Kasumi-1 (cell line): ENCODE results near the gene KCTD12.

Experiments used
- DNase-seq, 2 experiments: peaks; one replicate each; lab custom pipeline; 2025; lab: John Stamatoyannopoulos, UW

Gene KCTD12

DNA sequence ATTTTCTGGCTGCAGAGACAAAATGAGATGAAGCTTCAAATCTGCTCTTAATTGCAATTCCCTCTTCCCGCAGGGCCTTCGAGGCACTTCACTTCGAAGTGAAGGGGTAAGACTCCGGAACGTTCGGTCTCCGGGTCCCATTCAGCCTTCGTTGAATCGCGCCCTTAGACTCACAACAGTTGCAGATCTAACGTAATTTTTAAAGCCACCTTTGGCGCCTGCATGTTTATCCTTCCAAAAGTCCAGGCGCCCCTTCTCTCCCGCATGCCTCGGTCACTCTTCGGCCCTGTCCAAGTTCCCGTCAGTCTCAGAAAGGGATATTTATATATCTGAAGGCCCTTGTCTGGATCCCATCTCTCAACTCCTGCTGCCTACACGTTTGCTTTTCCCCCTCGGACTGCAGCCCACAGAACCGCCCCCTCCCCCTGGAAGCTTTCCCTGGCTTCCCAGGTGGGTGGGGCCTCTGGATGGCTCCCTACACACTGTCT, 915 bp upstream of the KCTD12 start:
- DNase-seq, result no peak

DNA sequence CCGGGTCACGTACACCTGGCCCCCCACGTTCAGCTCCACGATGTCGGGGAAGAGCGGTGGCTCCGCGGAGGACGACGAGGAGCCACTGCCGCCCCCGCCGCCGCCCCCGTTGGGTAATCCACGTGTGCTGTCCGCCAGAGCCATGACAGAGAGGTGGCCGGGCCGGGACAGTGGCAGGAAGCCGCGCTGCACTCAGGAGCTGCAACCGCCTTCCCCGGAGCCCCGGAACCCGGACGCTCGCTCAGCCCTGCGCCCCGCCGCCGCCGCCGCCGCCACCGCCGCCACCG, 257 bp downstream of the KCTD12 start:
- DNase-seq, result no peak

DNA sequence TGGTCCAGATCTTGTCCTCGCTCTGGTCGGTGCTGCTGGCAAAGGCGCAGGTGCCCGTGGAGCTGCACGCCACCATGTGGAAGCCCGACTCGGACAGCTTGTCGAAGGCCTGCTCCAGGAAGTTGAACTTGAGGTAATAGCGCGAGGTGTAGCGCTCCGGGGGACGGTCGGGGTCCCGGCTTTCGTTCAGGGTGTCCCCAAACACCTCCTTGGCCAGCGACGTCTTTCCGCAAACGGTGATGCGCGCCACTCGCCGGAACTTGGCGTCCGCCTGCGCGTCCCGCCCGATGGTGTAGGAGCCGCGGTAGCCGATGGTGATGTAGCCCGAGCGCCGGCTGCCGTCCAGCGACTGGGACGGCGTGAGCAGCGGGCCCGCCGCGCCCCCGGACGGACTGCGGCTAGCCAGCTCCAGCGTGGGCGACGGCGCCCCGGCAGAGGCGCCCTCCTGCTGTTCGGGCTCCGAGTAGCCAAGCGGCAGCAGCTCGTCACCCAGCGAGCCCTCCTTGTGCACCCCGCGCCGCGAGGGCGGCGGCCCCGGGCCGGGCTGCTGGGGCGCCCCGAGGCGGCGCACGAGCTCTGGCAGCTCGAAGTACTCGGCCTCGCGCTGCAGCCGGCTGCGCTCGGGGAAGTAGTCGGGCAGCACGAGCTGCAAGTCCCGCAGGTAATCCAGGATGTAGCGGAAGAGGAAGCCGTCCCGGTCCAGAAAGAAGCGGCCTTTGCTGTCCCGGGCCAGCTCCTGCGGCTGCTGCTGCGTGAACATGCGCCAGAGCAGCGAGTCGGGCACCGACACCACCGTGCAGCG, 801 bp downstream of the KCTD12 start:
- peak; percentile 45 for DNase-seq

DNA sequence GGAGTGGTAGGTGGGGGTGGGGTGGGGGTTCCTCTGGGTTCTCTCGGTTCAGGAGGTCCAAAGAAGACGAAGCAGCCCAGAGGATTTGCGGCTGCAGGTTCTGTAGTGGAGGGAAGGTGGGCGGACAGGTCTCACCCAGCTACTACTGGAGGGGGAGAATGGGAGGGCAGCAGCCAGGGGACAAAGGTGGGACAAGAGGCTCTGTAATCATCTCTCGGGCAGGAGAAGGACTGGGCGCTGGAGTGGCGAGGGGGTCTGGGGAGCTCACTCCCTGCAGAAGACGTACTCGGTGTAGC, 1.4 kb downstream of the KCTD12 start:
- peak in 1 of 2 experiments; percentile 45 for DNase-seq

DNA sequence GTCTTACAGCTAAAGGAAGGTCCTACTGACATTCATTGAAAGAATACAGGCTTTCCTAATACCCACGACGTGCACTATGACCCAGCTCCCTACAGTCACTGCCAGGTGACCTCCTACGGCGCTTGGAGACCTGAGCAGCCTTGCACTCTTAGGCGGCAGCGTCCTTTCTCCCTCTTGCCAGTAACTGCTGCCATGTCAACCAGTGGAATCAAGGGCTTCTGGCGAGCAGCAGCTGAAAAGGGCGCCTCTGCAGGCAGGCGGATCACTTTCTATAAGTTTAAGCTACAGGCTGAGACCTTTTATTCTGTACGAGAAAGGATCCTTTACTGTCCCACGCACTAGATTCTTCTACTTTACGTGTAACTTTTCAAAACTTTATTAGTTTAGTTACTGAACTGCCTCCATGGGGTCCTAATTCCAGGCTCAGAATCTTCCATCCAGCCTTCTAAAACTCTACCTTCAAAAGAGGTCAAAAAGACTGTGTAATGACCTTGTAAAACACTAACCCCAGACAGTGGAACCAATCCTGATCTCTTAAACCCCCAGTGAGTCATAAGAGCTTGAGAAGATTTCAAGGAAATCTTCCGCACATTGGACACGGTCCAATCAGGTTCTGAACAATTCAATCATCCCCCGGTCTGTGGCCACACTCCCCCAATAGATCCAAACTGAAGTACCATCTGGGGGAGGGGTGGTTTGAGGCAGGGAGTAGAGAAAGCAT, 1.9 kb downstream of the KCTD12 start:
- DNase-seq, result peak; percentile 2 to 9

DNA sequence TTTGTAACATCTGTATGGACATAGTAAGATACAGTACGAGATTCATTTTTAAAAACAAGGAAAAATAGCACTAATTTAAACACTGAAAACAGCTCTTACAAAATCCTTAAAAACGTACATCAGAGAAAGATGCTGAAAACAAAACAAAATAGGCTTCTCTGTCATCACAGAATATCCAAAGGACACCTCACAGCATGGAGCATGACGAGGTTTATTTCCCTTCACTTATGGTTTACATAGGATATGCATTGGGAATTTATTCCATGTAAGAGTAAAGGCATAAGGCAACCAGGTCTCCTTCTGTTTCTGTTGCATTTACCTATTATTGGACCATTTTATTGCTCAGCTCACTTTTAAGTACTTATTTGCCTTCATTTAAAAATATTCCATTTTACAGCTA, 3.0 kb downstream of the KCTD12 start:
- no peak for DNase-seq

DNA sequence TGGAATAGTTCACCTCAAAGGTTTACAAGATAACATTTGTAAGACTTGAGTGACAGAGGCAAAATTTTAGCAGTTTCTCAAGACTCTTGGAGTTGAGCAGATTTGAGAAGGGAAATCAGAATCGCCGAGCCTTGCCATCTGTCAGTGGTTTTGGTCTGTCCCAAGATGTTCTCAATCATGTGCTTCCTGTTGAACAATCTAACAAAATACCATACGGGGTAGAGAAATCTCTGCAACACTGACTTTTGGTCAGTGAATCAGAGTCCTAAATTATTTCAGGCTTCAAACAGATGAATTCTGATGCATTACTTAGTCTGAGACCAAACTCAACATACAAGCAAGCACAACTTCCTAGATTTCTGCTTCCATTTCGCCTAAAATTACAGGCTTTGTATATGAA, 3.8 kb downstream of the KCTD12 start:
- peak; percentile 87 to 93 for DNase-seq

DNA sequence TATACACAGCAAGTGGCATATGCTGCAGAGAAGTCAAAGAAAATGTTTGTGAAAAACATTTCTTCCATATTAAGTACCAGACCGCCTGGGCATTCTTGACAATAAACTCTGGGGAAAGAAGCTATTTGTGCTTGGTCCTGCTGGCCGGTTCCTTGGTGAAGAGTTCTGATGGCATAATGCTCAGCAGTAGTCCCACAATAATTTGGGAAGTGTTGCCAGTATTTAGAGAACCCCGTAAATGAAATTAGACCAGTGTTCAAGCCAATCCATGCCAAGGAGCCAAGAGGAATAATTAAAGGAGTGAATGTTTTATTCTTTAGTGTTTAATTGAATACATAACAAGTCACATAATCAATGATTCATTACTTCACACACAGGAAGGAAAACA, 6.3 kb downstream of the KCTD12 start:
- no peak for DNase-seq

DNA sequence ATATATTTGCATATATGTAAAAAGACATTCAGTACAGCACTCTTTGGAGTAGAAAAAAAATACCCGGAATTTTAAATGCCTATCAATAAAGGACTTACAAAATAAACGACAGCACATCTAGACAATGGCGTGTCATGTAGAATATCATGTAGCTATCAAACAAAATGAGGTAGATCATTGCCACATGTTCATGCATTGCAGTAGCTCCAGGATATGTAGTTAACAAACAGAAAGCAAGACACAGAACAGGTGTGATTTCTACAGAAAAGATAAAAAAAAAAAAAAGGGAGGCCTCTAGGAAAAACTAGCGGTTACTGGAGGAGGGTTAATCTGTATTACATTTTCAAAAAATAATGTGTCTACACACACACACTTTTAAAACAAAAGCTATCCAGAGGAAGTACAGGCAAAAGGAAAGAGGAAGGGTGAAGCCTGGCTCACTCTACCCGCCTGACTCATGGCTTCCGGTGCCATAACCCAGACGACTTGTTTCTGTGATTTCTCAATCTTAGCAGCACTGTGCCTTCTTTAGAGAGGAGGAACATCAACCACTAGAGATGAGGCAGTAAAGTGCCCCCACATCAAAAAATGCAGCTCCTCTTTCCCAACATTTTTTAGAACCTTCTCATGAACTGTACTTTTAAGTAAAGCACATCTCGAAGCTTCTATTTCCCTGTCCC, 6.9 kb downstream of the KCTD12 start:
- peak; percentile 98 for DNase-seq

DNA sequence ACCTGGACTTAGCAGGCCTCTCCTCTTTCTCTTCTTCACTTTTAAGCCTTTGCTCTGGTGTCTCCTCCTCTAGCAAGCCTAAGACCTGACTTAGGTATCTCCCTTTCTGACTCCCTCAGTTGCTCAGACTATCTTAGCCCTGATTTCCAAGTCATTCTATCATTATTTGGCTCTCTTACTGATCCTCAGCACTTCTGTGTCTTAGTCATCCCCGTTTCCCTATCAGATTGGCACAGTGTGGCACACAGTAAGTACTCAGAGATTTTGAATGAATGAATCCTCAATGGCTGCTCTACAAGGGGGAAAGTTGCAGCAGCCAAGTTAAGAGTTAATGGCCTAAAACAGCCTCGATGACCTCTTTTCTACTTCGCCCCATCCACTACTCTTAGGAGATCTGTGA, 8.2 kb downstream of the KCTD12 start:
- no peak for DNase-seq

DNA sequence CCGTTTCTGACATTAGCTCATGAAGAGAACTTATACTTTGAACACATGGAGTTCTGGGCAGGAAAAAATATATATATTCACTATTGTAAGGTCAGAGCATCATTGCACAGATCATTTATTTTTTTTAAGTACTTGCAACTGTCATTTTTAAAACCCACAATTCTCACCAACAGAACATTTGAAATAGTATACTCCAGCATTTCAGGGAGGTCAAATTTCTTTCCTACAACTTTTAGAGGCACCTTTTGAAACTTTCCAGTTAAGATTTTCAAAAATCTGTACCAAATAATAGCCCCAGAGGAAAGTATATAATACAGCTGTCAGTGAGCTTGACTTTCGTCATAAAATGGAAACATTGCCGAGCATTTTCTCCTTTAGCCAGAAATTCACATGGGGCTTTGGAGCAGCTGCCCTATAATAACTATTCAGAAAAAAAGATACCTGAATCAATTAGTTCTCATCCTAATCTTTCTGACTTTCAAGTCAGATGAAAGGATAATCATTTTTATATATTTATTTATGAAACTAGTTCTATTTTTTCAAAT, 10.9 kb downstream of the KCTD12 start:
- no peak for DNase-seq

DNA sequence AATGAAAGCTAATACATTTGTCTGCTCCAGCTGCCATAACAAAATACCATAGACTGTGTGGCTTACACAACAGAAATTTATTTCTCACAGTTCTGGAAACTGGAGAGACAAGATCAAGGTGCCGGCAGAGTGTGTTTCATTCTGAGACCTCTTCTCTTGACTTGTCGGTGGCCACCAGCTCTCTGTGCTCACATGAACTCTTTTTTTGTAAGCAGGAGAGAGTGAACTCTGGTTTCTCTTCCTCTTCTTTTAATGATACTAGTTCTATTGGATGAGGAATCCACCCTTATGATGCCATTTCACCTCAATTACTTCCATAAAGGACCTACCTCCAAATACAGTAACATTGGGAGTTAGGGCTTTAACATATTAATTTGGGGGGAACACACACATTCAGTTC, 11.7 kb downstream of the KCTD12 start:
- DNase-seq, result no peak

DNA sequence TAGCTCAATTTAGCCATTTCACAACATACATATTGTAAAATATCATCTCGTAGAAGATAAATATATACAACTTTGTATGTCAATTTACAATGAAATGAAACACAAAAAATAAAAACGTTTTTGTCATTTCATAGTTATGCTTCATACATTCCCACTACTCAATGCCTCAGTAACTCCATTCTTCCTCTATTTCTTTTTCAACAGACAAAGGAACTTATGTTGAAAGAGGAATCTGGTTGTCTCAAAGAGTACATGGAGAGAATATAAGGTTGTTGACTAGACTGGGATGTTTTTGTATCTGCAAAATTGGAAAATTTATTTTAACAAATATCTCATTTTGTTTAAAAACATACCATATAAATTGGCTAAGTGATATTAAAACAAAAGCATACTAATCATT, 12.8 kb downstream of the KCTD12 start:
- no peak for DNase-seq

DNA sequence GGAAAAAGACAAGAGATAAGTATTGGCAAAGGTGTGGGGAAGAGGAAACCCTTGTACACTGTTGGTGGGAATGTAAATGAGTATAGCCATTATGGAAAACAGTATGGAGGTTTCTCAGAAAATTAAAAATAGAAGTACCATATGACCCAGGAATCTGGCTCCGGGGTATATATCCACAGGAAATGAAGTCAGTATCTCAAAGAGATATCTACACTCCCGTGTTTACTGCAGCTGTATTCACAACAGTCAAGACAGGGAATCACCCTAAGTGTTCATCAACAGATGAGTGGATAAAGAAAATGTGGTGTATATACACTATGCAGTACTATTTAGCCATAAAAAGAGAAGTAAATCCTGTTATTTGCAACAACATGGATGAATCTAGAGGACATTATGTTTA, 13.5 kb downstream of the KCTD12 start:
- no peak for DNase-seq

DNA sequence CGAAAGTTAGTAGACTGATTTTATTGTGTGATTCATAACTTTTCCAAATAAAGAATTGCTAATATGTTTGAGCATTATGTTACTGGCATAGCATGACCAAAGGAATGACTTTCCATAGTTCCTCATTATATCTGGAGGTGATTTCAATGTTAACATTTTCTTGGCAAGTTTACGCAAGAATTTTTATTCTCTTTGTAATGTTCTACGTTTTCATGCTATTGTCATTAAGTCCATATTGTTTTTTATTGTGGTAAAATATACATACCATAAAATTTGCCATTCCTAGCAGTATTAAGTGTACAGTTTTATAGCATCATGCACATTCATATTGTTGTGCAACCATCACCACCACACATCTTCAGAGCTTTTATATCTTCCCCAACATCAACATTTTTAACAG, 14.8 kb downstream of the KCTD12 start:
- DNase-seq, result no peak

DNA sequence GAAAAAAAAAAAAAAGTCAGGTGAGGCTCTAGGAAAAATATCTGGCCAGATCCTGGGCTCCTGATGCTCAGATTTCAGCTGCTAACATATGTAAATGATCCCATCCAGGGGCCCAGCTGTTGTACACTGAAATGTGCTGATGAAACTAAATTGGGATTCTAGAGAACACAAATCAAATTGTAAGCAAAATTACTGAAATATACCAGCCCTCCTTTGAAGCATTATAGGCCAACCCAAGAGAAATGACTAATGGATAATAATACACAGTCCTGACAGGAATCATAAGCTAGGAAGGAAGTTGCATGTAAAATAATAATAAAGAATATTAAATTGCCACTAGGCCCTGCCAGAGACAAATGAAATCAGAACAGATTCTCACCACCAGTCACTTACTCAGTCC, 17.8 kb downstream of the KCTD12 start:
- DNase-seq, result no peak

DNA sequence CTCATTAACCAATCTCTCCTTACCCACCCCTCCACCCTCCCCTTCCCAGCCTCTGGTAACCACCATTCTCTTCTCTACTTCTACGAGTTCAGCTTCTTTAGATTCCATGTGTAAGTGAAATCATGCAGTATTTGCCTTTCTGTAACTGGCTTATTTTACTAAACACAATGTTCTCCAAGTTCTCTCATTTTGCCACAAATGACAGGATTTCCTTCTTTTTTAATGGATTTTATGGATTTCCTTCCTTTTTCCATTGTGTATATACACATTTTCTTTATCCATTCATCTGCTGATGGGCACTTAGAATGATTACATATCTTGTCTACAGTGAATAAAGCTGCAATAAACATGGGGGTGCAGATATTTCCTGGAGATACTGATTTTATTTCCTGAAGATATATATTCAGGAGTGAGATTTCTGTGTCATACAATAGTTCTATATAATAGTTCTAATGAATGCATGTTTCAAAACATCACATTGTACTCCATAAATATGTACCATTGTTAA, 20.2 kb downstream of the KCTD12 start:
- no peak for DNase-seq

DNA sequence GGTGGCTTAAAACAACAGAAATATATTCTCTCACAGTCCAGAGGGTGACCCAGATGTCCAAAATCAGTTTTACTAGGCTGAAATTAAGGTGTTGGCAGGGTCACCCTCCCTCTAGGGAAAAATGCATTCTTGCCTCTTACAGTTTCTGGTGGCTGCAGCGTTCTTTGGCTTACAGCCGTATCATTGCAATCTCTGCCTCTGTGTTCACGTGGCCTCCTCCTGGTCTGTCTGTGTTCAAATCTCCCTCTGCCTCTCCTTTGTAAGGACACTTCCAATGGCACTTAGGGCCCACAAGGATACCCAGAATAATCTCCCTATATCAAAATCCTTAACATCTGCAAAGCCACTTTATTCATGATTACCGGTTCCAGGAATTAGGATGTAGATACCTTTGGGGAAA, 21.1 kb downstream of the KCTD12 start:
- no peak for DNase-seq

DNA sequence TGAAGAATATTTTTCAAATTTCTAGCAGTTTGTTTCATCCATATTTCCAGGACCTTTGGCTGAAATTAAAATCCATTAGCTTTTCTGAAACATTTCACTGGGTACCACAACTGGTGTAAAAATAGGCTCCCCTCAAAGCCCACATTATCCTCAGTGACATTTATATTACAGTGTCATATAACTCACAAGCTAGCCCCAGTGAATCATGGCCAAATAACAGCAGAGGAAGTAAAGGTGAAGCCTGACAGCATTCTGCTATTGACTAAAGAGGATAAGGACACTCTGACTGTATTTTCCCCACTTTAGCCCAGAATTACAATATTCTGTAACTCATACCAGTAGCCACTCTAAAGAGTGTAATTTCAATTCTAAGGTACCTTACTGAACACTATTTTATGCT, 21.9 kb downstream of the KCTD12 start:
- no peak for DNase-seq

DNA sequence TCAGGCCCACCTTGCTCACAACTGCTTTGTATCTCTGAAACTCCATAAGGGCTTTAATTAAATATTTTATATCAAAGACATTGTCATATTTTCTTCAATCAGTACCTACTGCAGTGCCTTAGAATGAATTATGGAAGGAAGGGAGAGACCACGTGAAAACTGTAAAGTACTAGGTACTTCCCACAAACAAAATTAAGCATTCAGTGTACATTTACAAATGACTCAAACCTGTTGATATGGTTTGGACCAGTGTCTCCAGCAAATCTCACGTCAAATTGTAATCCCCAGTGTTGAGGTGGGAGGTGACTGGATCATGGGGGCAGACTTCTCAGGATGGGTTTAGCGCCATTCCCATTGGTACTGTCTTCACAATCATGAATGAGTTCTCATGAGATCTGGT, 23.2 kb downstream of the KCTD12 start:
- no peak for DNase-seq

DNA sequence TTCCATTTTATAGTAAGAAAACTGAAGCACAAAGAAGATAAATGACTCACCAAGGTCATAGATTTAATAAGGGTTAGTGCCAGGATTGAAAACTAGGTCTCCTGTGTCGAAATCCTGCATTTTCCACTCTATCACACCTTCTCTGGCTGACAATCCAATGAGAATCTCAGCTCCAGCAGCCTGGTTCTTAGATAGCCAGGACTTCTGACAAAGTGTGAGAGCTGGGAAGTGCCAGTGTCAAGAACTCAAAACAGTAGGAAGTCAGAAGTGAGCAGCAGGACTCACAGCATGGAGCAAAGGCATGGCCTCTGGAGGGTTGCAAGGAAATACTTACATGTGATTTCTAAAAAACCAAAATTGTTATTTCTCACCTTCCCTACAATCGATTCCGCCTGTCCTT, 24.3 kb downstream of the KCTD12 start:
- DNase-seq, result no peak

DNA sequence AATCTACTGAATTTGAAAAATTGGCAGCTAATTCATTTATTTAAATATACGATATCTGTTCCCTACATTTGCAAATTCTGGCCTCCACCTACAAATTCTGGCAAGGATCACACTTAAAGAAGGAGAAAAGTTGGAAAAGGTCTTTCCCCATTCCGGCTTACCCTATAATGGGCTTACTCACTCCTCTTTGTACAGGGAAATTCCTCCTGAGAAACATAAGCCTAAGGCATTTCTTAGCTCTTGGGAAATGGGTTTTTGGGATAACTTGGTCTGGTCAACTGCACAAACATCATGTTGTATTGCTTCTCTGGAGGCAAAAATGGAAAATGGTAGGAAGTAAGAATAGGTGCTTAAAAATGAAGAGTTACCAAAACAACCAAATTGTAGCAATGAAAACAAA, 25.5 kb downstream of the KCTD12 start:
- no peak for DNase-seq

DNA sequence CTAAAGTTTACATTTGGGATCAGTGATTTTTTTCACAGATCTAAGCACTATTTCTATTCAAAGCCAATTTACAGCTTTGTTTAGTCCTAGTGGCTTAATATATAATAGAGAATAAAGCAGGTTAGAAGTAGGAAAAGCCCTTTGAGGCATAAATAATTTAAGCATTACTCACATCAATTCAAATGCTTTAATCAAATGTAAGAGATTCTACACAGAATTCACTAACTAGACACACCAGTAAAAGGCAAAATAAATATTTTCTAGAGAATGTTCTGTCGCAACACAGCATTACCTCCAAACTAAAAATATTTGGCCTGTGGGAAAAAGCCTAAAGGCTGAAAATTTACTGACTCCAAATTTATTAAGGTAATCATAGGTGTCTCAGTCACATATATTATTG, 31.3 kb downstream of the KCTD12 start:
- DNase-seq, result no peak
